GM12864 (cell line): Measurements from ENCODE around the gene MRC2.

Source experiments
- DNase-seq: peaks from one replicate; pipeline ENCODE4 v3.0.0-alpha.2; 2011; ENCODE audit warnings: low read depth
- H3K4me3 ChIP-seq: 2 replicates; pipeline ENCODE4 v1.5.1; 2011; ENCODE audit warnings: mild to moderate bottlenecking, low read depth, low read length, control low read depth
- CTCF ChIP-seq: IDR thresholded peaks from 2 replicates; pipeline ENCODE4 v1.5.1; 2011; ENCODE audit warnings: low read depth, mild to moderate bottlenecking, moderate library complexity, low read length, control low read depth, inconsistent platforms; ENCODE audit errors: missing control alignments

Gene MRC2

DNA sequence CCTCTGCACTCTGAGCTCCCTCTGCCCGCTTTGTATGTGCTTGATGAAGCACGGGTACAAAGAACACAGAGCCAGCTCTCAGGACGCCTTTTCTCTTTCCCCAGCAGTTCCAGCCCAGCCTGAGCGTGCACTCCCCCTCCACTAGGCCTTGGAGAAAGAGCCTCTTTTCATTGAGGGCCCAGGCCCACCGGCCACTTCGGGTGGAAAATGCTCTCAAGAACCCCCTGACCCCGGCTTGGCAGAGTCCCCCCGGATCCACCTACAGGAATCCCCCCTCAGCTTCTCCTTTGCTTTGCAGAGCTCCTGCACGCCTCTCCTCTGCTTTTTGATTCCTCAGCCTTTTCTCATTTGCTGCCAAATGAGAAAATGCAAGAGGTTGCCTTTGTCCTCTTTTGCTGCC, 30.2 kb downstream of the MRC2 start:
- TF ChIP-seq CTCF = no peak
- H3K4me3 ChIP-seq = no peak overlapping the region
- DNase-seq = no peak

- no peak overlapping the region for H3K4me3 ChIP-seq
- no peak for DNase-seq
- TF ChIP-seq CTCF = no peak
Observed at GRCh38 chr17:62658136-62658920, 30.9 kb downstream of the MRC2 start.

GRCh38 chr17:62660629-62661118, 33.2 kb downstream of the MRC2 start:
- H3K4me3 ChIP-seq = no peak overlapping the region
- no peak for TF ChIP-seq CTCF
- no peak for DNase-seq

DNA sequence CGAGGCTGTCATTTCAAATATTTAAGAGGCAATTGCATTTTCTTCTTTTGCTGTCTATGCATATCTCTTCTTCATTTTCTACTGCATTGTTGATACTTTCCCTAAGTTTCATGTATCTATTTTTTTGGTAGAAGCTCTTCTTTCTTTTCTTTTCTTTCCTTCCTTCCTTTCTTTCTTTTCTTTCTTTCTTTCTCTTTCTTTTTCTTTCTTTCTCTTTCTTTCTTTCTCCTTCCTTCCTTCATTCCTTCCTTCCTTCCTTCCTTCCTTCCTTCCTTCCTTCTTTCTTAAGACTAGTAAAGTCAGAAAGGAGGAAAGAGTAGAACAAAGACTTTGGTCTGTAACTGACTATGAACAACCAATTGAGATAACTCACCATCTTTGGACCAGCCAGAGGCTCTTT, 33.9 kb downstream of the MRC2 start:
- no peak for TF ChIP-seq CTCF
- no peak for DNase-seq
- no peak overlapping the region for H3K4me3 ChIP-seq

DNA sequence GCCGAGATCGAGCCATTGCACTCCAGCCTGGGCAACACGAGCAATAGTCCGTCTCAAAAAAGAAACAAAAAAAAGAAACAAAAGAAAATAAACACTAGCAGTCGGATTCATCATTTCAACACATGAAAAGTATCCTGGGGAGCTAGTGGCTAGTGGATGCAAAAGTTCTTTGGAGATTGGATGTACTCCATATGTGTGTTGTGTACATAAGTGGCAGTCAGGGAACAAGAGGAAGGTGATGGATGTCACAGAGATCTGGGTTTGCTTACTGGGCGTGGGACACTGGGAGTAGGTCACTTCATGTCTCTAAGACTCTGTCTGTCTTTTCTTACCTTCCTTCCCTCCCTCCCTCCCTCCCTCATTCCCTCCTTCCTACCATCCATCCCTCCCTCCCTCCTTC, 35.4 kb downstream of the MRC2 start:
- TF ChIP-seq CTCF = no peak
- DNase-seq = no peak

GRCh38 chr17:62663304-62663703, 35.8 kb downstream of the MRC2 start:
- TF ChIP-seq CTCF = no peak
- H3K4me3 ChIP-seq = no peak overlapping the region
- no peak for DNase-seq

More for the DNA sequence above, 35.4 kb downstream of the MRC2 start:
- H3K4me3 ChIP-seq = no peak overlapping the region

GRCh38 chr17:62664336-62665120, 37.1 kb downstream of the MRC2 start:
- H3K4me3 ChIP-seq = no peak overlapping the region
- no peak for DNase-seq
- no peak for TF ChIP-seq CTCF
